ENCODE data around the gene DDOST.

The DDOST gene

GRCh38 chr1:20652300-20652699 is 8.9 kb downstream of the DDOST start:
- Histone ChIP-seq H3K9ac (ENCODE audit: low read length) (no peak overlapping the region), H3K4me3 (ENCODE audit: insufficient read depth, low read length, poor library complexity, severe bottlenecking) (no peak overlapping the region), H4K20me1 (ENCODE audit: low read depth, low read length) (no peaks in the 10 kb centered on the region), H3K79me2 (ENCODE audit: insufficient read depth, low read length) (peaks cover 9% of the 10 kb centered on the region), H2AFZ (ENCODE audit: low read depth, low read length, severe bottlenecking) (no peak overlapping the region), H3K4me2 (ENCODE audit: low read depth, low read length, poor library complexity, severe bottlenecking) (no peak overlapping the region), H3F3A (ENCODE audit: insufficient read depth) (no peaks in the 10 kb centered on the region), H3K9me2 (replicated peaks; ENCODE audit: insufficient read depth, low read length) (no peaks in the 10 kb centered on the region), H3K27ac (ENCODE audit: low read depth, low read length) (no peak overlapping the region), H3K9me3 (ENCODE audit: insufficient read depth, low read length) (no peaks in the 10 kb centered on the region), H3K36me3 (ENCODE audit: low read length) (peaks cover 6% of the 10 kb centered on the region; the same call in 1 of the 2 replicates), H3K27me3 (ENCODE audit: low read length) (no peaks in the 10 kb centered on the region)
- TF ChIP-seq CTCF (IDR thresholded peaks at IDR 0.05; ENCODE audit: insufficient read depth, low read length, poor library complexity, severe bottlenecking) (no peak), EZH2phosphoT487 (conservative IDR thresholded peaks at IDR 0.05; ENCODE audit: low read length) (no peak)

- no peaks in the 10 kb centered on the region for H3F3A ChIP-seq (ENCODE audit: insufficient read depth)
- no peak overlapping the region for H2AFZ ChIP-seq (ENCODE audit: low read depth, low read length, severe bottlenecking)
- H3K9me3 ChIP-seq (ENCODE audit: insufficient read depth, low read length), result no peaks in the 10 kb centered on the region
- H3K27me3 ChIP-seq (ENCODE audit: low read length), result no peaks in the 10 kb centered on the region
- H3K4me2 ChIP-seq (ENCODE audit: low read depth, low read length, poor library complexity, severe bottlenecking), result no peak overlapping the region
- peaks cover 6% of the 10 kb centered on the region; the same call in 1 of the 2 replicates for H3K36me3 ChIP-seq (ENCODE audit: low read length)
- TF ChIP-seq CTCF (IDR thresholded peaks at IDR 0.05; ENCODE audit: insufficient read depth, low read length, poor library complexity, severe bottlenecking) (no peak), EZH2phosphoT487 (conservative IDR thresholded peaks at IDR 0.05; ENCODE audit: low read length) (no peak)
- no peak overlapping the region for H3K9ac ChIP-seq (ENCODE audit: low read length)
- H4K20me1 ChIP-seq (ENCODE audit: low read depth, low read length), result no peaks in the 10 kb centered on the region
- H3K79me2 ChIP-seq (ENCODE audit: insufficient read depth, low read length), result no peaks in the 10 kb centered on the region
- H3K27ac ChIP-seq (ENCODE audit: low read depth, low read length), result no peak overlapping the region
- no peak overlapping the region for H3K4me3 ChIP-seq (ENCODE audit: insufficient read depth, low read length, poor library complexity, severe bottlenecking)
- H3K9me2 ChIP-seq (replicated peaks; ENCODE audit: insufficient read depth, low read length), result no peaks in the 10 kb centered on the region
These were observed 12.2 kb downstream of the DDOST start for GRCh38 chr1:20648946-20649345.

- Histone ChIP-seq H3K9me3 (ENCODE audit: insufficient read depth, low read length) (no peaks in the 10 kb centered on the region), H3K36me3 (ENCODE audit: low read length) (peaks cover 6% of the 10 kb centered on the region; the same call in 1 of the 2 replicates), H3K4me3 (ENCODE audit: insufficient read depth, low read length, poor library complexity, severe bottlenecking) (no peak overlapping the region), H4K20me1 (ENCODE audit: low read depth, low read length) (no peaks in the 10 kb centered on the region), H3F3A (ENCODE audit: insufficient read depth) (no peaks in the 10 kb centered on the region), H3K9me2 (replicated peaks; ENCODE audit: insufficient read depth, low read length) (no peaks in the 10 kb centered on the region), H3K27ac (ENCODE audit: low read depth, low read length) (no peak overlapping the region), H2AFZ (ENCODE audit: low read depth, low read length, severe bottlenecking) (no peak overlapping the region), H3K79me2 (ENCODE audit: insufficient read depth, low read length) (no peaks in the 10 kb centered on the region), H3K27me3 (ENCODE audit: low read length) (no peaks in the 10 kb centered on the region), H3K9ac (ENCODE audit: low read length) (no peak overlapping the region), H3K4me2 (ENCODE audit: low read depth, low read length, poor library complexity, severe bottlenecking) (no peak overlapping the region)
- TF ChIP-seq EZH2phosphoT487 (conservative IDR thresholded peaks at IDR 0.05; ENCODE audit: low read length) (no peak), CTCF (IDR thresholded peaks at IDR 0.05; ENCODE audit: insufficient read depth, low read length, poor library complexity, severe bottlenecking) (no peak)
These were observed 12.7 kb downstream of the DDOST start for GRCh38 chr1:20648438-20648837.

Data from SU-DHL-6 (cell line).